GM13976 (cell line): ENCODE results near the gene DDX17.

Experiments used
- DNase-seq: peaks from one replicate; pipeline ENCODE4 v3.0.0; 2012; ENCODE audit warnings: low spot score
- in situ Hi-C: fragments of 300-500 bp; cut with MboI; formaldehyde crosslinking; loops from one replicate; pipeline ENCODE4 v1.12.0; 2022; ENCODE audit warnings: low sequenced_read_pairs, mixed read lengths, inconsistent platforms; ENCODE audit not compliant: unreplicated experiment
- TF ChIP-seq, protein P1 (sequence below): IDR thresholded peaks from 2 replicates; pipeline ENCODE4 v1.5.1; 2012; ENCODE audit warnings: borderline replicate concordance, mild to moderate bottlenecking; ENCODE audit not compliant: insufficient read depth; ENCODE audit errors: extremely low read depth, missing control alignments, control extremely low read depth

DDX17 gene

DNA sequence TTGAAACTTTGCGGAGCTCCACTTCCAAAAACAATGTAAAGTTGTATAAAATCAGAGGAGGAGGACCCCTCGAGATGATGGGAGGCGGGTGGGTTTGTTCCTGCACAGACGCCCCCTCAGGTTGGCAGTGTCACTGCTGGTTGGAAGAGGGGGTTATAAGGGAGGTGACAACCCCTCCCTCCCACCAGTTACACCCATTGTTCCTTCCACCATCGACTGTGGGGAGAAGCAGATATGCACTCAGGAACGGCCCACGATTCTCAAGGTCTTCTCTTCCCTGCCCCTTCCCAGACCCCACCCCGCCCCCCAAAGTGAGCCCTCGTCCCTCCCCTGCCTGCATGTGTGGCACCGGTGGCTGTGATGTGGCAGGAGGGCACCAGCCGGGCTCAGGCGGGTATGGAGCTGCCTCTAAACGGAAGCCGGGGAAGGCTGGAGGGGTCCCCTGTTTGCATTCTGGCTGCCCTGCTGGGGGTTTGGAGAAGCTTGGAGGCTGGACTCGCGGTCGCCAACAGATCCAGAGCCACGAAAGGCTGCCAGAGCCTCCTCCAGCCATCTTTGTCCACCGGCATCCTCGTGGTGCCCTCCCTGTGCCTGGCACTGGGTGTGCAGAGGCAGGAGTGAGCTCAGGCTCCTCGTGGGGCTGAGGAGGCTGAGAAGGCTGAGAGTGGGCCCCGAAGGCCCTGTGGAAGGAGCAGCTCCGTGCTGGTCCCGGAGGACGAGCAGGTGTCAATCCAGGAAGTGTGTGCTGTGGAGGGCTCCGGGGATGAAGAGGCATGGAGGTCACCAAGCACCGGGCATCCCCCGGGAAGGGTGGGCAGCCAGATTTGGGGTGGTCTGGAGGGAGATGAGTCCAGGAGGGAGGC lies 37.4 kb downstream of the DDX17 start:
- DNase-seq, result peak; percentile 54
- TF ChIP-seq, protein P1, sequence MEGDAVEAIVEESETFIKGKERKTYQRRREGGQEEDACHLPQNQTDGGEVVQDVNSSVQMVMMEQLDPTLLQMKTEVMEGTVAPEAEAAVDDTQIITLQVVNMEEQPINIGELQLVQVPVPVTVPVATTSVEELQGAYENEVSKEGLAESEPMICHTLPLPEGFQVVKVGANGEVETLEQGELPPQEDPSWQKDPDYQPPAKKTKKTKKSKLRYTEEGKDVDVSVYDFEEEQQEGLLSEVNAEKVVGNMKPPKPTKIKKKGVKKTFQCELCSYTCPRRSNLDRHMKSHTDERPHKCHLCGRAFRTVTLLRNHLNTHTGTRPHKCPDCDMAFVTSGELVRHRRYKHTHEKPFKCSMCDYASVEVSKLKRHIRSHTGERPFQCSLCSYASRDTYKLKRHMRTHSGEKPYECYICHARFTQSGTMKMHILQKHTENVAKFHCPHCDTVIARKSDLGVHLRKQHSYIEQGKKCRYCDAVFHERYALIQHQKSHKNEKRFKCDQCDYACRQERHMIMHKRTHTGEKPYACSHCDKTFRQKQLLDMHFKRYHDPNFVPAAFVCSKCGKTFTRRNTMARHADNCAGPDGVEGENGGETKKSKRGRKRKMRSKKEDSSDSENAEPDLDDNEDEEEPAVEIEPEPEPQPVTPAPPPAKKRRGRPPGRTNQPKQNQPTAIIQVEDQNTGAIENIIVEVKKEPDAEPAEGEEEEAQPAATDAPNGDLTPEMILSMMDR, result no peak
- in situ Hi-C loops, result no loop called here

DNA sequence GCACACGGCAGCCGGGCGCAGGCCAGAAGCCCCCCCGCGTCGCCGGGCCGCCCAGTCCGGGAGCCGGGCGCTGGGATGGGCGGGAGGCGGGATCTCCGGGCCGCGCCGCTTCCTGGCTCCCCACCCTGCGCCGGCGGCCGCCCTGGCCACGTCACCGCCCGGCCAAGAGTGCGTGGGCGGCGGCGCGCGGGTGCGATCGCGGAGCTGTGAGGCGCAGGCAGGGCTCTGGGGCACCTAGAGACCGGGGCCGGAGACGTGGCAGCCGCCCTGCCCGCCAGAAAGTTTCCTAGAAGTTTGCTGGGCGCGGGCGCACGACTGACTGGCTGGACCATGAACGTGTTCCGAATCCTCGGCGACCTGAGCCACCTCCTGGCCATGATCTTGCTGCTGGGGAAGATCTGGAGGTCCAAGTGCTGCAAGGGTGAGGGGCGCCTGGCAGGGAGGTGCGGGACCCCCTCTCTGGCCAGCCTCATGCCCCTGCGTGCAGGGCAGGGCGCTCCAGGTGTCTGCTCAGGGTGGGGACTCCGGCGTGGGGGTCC lies 38.1 kb downstream of the DDX17 start, which contains the start of gene KDELR3:
TSS of gene KDELR3 (plus strand) at position 193 of the 539 bp plus-strand sequence. CDS start at position 331, 138 bp downstream.
- DNase-seq, result peak; percentile 92
- in situ Hi-C loops, result no loop called here
- TF ChIP-seq, protein P1, result no peak

DNA sequence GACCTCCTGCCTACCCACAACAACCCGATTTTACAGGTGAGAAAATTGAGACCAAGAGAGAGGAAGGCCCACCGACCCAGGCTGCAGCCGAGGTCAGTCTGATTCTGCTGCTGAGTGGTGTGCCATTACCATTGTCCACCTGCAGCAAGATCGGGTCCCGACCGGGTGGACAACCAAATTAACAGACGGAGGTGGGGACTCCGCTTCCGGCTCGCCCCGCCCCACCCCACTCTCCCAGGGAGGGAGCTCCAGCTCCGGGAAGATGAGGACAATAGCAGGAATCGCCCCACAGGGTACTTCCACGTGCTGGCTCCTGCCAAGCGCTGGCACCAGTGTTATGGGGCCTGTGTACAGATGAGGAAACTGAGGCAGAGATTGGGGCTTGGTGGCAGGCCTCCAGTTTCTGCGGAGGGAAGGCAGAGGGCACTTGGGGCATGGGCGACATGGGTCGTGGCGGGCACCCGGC lies 38.6 kb downstream of the DDX17 start:
- TF ChIP-seq, protein P1, result no peak
- in situ Hi-C loops, result no loop called here
- DNase-seq, result peak; percentile 51

DNA sequence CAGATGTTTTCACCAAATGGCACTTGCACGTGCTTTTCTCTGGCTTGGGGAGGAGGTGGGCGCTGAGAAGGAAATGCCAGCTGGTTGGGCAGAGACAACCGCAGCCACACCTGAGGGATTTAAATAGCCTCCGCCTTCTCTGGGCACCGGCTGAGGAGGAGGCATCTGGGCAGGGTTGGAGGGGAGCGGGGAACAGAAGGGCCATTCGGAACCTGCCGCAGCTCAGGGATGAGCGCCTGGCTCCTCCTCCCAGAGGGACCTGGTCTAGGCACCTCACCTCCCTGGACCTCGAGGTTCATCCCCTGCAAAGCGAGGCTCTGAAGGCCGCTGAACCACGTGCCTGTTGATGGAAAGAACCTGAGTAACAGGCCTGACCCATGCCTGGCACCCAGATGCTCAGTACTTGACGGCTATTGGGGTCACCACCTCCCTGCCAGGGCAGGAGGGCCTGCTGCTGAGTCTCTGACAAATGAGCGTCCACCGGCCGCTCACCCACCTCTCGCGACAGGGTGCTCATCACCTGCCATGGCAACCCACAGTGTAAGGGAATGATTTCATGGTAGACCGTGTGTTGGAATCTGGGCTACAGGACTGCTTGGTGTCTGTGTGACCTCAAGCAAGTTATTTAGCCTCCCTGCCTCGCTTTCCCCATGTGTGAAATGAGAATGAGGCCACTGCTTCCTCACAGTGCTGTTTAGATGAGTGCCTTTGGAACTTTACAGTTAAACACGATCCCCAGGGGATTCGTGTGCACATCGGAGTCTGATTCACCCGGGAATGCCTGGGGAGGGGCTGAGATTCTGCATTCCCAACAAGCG lies 40.2 kb downstream of the DDX17 start:
- DNase-seq, result peak; percentile 28
- TF ChIP-seq, protein P1, result no peak
- in situ Hi-C loops, result no loop called here

DNA sequence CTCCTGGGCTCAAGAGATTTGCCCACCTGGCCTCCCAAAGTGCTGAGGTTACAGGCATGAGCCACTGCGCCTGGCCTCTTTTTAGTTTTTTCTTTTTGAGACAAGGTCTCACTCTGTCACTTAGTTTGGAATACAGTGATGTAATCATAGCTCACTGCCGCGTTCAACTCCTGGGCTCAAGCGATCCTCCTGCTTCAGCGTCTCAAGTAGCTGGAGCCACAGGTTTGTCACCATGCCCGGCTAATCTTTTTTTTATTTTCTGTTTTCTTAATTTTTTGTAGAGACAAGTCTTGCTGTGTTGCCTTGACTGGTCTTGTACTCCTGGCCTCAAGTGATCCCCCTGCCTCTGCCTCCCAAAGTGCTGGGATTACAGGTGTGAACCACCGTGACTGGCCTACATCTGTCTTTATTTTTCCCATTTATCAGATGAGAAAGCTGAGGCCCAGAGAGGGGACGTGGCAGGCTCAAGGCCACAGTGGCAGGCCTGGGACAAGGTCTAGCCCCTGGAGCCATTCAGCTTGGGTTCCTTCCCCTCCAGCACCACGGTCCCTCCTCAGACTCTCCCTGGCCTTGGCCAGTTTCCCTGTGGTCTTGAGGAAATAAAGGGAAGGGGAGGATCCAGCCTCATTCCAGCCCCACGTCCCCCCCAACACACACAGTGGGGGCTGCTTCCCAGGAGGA lies 41.0 kb downstream of the DDX17 start:
- no peak for DNase-seq
- in situ Hi-C loops, result no loop called here
- TF ChIP-seq, protein P1, result no peak
